NCI-H69 (cell line): ENCODE results near the gene CLEC6A.
"Not testable (repeated sequence)": the region's sequence is repeated elsewhere in the genome, so short reads cannot be mapped to it uniquely, and the experiment has no call there.

Experiments used
- DNase-seq: peaks from one replicate; lab custom pipeline; 2025; lab: John Stamatoyannopoulos, UW

Gene CLEC6A

GRCh38 chr12:8455727-8456360 is at the start of gene CLEC6A:
TSS of gene CLEC6A (plus strand) at chr12:8455962. CDS start at chr12:8456112, 150 bp downstream.
- DNase-seq: no peak

GRCh38 chr12:8419576-8419975 is 36.2 kb upstream of the CLEC6A start:
- not testable (repeated sequence) for DNase-seq

- no peak for DNase-seq
Measured at GRCh38 chr12:8420506-8420905, 35.3 kb upstream of the CLEC6A start.

GRCh38 chr12:8444536-8445278 is 11.1 kb upstream of the CLEC6A start:
- DNase-seq: not testable (repeated sequence)

- no peak for DNase-seq
Measured at GRCh38 chr12:8445731-8446130, 10.0 kb upstream of the CLEC6A start.

- no peak for DNase-seq
Measured at GRCh38 chr12:8446642-8447547, 8.9 kb upstream of the CLEC6A start.

- DNase-seq: no peak
Measured at GRCh38 chr12:8449355-8449859, 6.4 kb upstream of the CLEC6A start.

- DNase-seq: no peak
Measured at GRCh38 chr12:8452036-8452435, 3.7 kb upstream of the CLEC6A start.

- no peak for DNase-seq
Measured at GRCh38 chr12:8453021-8453513, 2.7 kb upstream of the CLEC6A start.

- no peak for DNase-seq
Measured at GRCh38 chr12:8453796-8454195, 2.0 kb upstream of the CLEC6A start.

- no peak for DNase-seq
Measured at GRCh38 chr12:8455271-8455670, 491 bp upstream of the CLEC6A start.

GRCh38 chr12:8461426-8461825 is 5.7 kb downstream of the CLEC6A start:
- DNase-seq: no peak

- no peak for DNase-seq
Measured at GRCh38 chr12:8465301-8465996, 9.7 kb downstream of the CLEC6A start.

- no peak for DNase-seq
Measured at GRCh38 chr12:8466241-8466640, 10.5 kb downstream of the CLEC6A start.

- no peak for DNase-seq
Measured at GRCh38 chr12:8471090-8471489, 15.3 kb downstream of the CLEC6A start.

- DNase-seq: no peak
Measured at GRCh38 chr12:8475508-8476203, 19.9 kb downstream of the CLEC6A start.

- no peak for DNase-seq
Measured at GRCh38 chr12:8482571-8483061, 26.9 kb downstream of the CLEC6A start.

- no peak for DNase-seq
Measured at GRCh38 chr12:8483079-8483478, 27.3 kb downstream of the CLEC6A start.

- no peak for DNase-seq
Measured at GRCh38 chr12:8491646-8492530, 36.1 kb downstream of the CLEC6A start.

- no peak for DNase-seq
Measured at GRCh38 chr12:8493084-8493483, 37.3 kb downstream of the CLEC6A start.
